ENCODE results near the gene C11orf91.
"Not testable (repeated sequence)": the region's sequence is repeated elsewhere in the genome, so short reads cannot be mapped to it uniquely, and the experiment has no call there.

Gene C11orf91

GRCh38 chr11:33684003-33684706 is 16.5 kb downstream of the C11orf91 start:
- no peak for DNase-seq (ENCODE audit: extremely low spot score)
- TF ChIP-seq ZNF384 (IDR thresholded peaks at IDR 0.05), result no peak
- no peak for TF ChIP-seq BHLHE40 (IDR thresholded peaks at IDR 0.05; ENCODE audit: borderline replicate concordance)
- TF ChIP-seq L3MBTL2 (conservative IDR thresholded peaks at IDR 0.05), result no peak
- TF ChIP-seq SUZ12 (IDR thresholded peaks at IDR 0.05), result no peak
- no peak for TF ChIP-seq ARNT (IDR thresholded peaks at IDR 0.05)
- no peak for TF ChIP-seq FOXK2 (IDR thresholded peaks at IDR 0.05)
- TF ChIP-seq, protein P1, sequence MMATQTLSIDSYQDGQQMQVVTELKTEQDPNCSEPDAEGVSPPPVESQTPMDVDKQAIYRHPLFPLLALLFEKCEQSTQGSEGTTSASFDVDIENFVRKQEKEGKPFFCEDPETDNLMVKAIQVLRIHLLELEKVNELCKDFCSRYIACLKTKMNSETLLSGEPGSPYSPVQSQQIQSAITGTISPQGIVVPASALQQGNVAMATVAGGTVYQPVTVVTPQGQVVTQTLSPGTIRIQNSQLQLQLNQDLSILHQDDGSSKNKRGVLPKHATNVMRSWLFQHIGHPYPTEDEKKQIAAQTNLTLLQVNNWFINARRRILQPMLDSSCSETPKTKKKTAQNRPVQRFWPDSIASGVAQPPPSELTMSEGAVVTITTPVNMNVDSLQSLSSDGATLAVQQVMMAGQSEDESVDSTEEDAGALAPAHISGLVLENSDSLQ (IDR thresholded peaks at IDR 0.05), result no peak
- no peak for TF ChIP-seq LEF1 (IDR thresholded peaks at IDR 0.05; ENCODE audit: borderline replicate concordance)
- no peak for TF ChIP-seq HDGF (IDR thresholded peaks at IDR 0.05; ENCODE audit: borderline replicate concordance)
- no peak for TF ChIP-seq FOXM1 (IDR thresholded peaks at IDR 0.05; ENCODE audit: borderline replicate concordance)
- no peak for TF ChIP-seq ELF4 (IDR thresholded peaks at IDR 0.05)
- TF ChIP-seq TARDBP (IDR thresholded peaks at IDR 0.05), result no peak
- TF ChIP-seq CTBP1 (IDR thresholded peaks at IDR 0.05; ENCODE audit: borderline replicate concordance), result no peak
- TF ChIP-seq NFRKB (IDR thresholded peaks at IDR 0.05), result no peak
- no peak for TF ChIP-seq FOXA1 (IDR thresholded peaks at IDR 0.05)
- TF ChIP-seq SP1 (IDR thresholded peaks at IDR 0.05), result no peak
- ChIA-PET CTCF (no interaction called here), POLR2A (no interaction called here)

DNA sequence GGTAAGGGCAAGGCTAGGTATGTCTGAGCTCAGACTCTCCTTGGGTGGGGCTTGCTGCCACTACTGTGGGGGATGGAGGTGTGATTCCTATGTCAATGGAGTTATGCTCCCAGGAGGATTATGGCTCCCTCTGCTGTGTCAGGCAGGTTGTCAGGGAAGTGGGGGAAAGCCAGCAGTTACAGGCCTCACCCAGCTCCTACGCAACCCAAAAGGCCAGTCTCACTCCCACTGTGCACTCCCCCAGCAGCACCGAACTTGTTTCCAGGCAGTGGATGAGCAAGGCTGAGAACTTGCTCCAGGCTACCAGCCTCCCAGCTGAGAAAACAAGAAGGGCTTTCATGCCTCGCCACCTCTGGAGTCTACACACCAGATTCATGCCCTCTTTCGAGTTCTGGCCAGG is 18.2 kb downstream of the C11orf91 start:
- CTCF ChIA-PET, result no interaction called here
- TF ChIP-seq FOXM1 (IDR thresholded peaks at IDR 0.05; ENCODE audit: borderline replicate concordance), result no peak
- no peak for TF ChIP-seq ZNF384 (IDR thresholded peaks at IDR 0.05)
- no peak for DNase-seq (ENCODE audit: extremely low spot score)
- POLR2A ChIA-PET, result no interaction called here

- no peak for DNase-seq (ENCODE audit: extremely low spot score)
- CTCF ChIA-PET, result no interaction called here
- POLR2A ChIA-PET, result no interaction called here
- no peak for TF ChIP-seq LEF1 (IDR thresholded peaks at IDR 0.05; ENCODE audit: borderline replicate concordance)
- no peak for TF ChIP-seq ZNF384 (IDR thresholded peaks at IDR 0.05)
- TF ChIP-seq SP1 (IDR thresholded peaks at IDR 0.05), result no peak
- TF ChIP-seq FOXK2 (IDR thresholded peaks at IDR 0.05), result no peak
Observed at GRCh38 chr11:33682019-33682418, 18.6 kb downstream of the C11orf91 start.

GRCh38 chr11:33678616-33679015 is 22.0 kb downstream of the C11orf91 start:
- POLR2A ChIA-PET; DNase-seq (ENCODE audit: extremely low spot score); CTCF ChIA-PET: not testable (repeated sequence)

GRCh38 chr11:33674035-33674814 is 26.4 kb downstream of the C11orf91 start:
- DNase-seq (ENCODE audit: extremely low spot score), result no peak

DNA sequence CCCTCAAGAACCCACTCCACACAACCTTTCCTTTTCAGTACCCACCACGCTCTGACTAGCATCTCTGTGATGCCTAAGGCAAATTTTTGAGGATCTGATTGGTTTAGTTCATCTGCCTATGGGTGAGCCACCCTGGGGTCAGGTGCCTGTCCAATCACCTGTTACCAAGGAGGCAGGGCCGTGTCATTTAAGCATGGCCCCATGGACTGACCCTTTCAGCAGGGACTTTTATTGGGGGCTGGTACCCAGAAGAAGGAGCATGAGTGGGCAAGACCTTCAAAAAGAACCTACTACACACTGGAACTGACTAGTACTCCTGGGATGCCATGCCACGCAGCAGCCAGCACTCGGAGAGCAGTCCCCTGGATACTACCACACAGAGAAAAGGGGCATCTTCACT is 28.4 kb downstream of the C11orf91 start:
- DNase-seq (ENCODE audit: extremely low spot score), result no peak
- TF ChIP-seq FOXA1 (IDR thresholded peaks at IDR 0.05), result no peak
- no peak for TF ChIP-seq SP1 (IDR thresholded peaks at IDR 0.05)
- no peak for TF ChIP-seq TARDBP (IDR thresholded peaks at IDR 0.05)
- no peak for TF ChIP-seq FOXK2 (IDR thresholded peaks at IDR 0.05)
- no peak for TF ChIP-seq ELF4 (IDR thresholded peaks at IDR 0.05)
- TF ChIP-seq, protein P1 (IDR thresholded peaks at IDR 0.05), result no peak
- TF ChIP-seq NFRKB (IDR thresholded peaks at IDR 0.05), result no peak
- no peak for TF ChIP-seq SUZ12 (IDR thresholded peaks at IDR 0.05)
- no peak for TF ChIP-seq ZNF384 (IDR thresholded peaks at IDR 0.05)
- no peak for TF ChIP-seq BHLHE40 (IDR thresholded peaks at IDR 0.05; ENCODE audit: borderline replicate concordance)
- no peak for TF ChIP-seq CTBP1 (IDR thresholded peaks at IDR 0.05; ENCODE audit: borderline replicate concordance)
- no peak for TF ChIP-seq ARNT (IDR thresholded peaks at IDR 0.05)
- no peak for TF ChIP-seq FOXM1 (IDR thresholded peaks at IDR 0.05; ENCODE audit: borderline replicate concordance)
- TF ChIP-seq L3MBTL2 (conservative IDR thresholded peaks at IDR 0.05), result no peak
- TF ChIP-seq HDGF (IDR thresholded peaks at IDR 0.05; ENCODE audit: borderline replicate concordance), result no peak
- TF ChIP-seq LEF1 (IDR thresholded peaks at IDR 0.05; ENCODE audit: borderline replicate concordance), result no peak
- CTCF ChIA-PET, result no interaction called here
- POLR2A ChIA-PET, result no interaction called here

More at GRCh38 chr11:33674035-33674814, 26.4 kb downstream of the C11orf91 start:
- no peak for TF ChIP-seq NFRKB (IDR thresholded peaks at IDR 0.05)
- TF ChIP-seq, protein P1 (IDR thresholded peaks at IDR 0.05), result no peak
- no peak for TF ChIP-seq LEF1 (IDR thresholded peaks at IDR 0.05; ENCODE audit: borderline replicate concordance)
- no peak for TF ChIP-seq FOXM1 (IDR thresholded peaks at IDR 0.05; ENCODE audit: borderline replicate concordance)
- no peak for TF ChIP-seq ELF4 (IDR thresholded peaks at IDR 0.05)
- TF ChIP-seq L3MBTL2 (conservative IDR thresholded peaks at IDR 0.05), result no peak
- CTCF ChIA-PET, result no interaction called here
- POLR2A ChIA-PET, result no interaction called here
